Mesenchymal stem cell (in vitro differentiated cells and primary cell): ENCODE data around the gene CD6.
"Not testable (repeated sequence)": the region's sequence is repeated elsewhere in the genome, so short reads cannot be mapped to it uniquely, and the experiment has no call there.

Source experiments
- DNase-seq: peaks from one replicate; pipeline ENCODE4 v3.0.0-alpha.2; 2013
- H2AFZ ChIP-seq: one replicate; pipeline ENCODE4 v1.6.1; 2013; ENCODE audit warnings: low read depth, mild to moderate bottlenecking, control low read depth, inconsistent platforms, low read length, moderate library complexity
- H2AK5ac ChIP-seq: 2 replicates; pipeline ENCODE4 v1.6.1; 2013; ENCODE audit warnings: low read length, moderate library complexity, mild to moderate bottlenecking, inconsistent platforms; ENCODE audit not compliant: severe bottlenecking
- H2BK120ac ChIP-seq: one replicate; pipeline ENCODE4 v1.6.1; 2013; ENCODE audit warnings: low read depth, mild to moderate bottlenecking, inconsistent platforms, low read length, moderate library complexity
- H2BK12ac ChIP-seq, 2 experiments: one replicate each; pipeline ENCODE4 v1.6.1; 2013; ENCODE audit warnings: inconsistent platforms in 2 of 2, low read length in 2 of 2, mild to moderate bottlenecking in 2 of 2, moderate library complexity in 2 of 2, control low read depth in 1 of 2
- H2BK15ac ChIP-seq: one replicate; pipeline ENCODE4 v1.6.1; 2013; ENCODE audit warnings: mild to moderate bottlenecking, low read depth, inconsistent platforms; ENCODE audit not compliant: poor library complexity, severe bottlenecking
- H2BK5ac ChIP-seq: 2 replicates; pipeline ENCODE4 v1.6.1; 2013; ENCODE audit warnings: low read depth, mild to moderate bottlenecking, low read length, control low read depth, inconsistent platforms; ENCODE audit not compliant: poor library complexity, severe bottlenecking
- H3K14ac ChIP-seq, 2 experiments: one replicate each; pipeline ENCODE4 v1.6.1; 2013; ENCODE audit warnings: inconsistent platforms in 2 of 2, low read length in 2 of 2, control low read depth in 1 of 2, mild to moderate bottlenecking in 1 of 2, moderate library complexity in 1 of 2
- H3K18ac ChIP-seq, 2 experiments: one replicate each; pipeline ENCODE4 v1.6.1; 2013; ENCODE audit warnings: inconsistent platforms in 2 of 2, low read length in 2 of 2, control low read depth in 1 of 2, low read depth in 1 of 2, mild to moderate bottlenecking in 1 of 2
- H3K23ac ChIP-seq, 2 experiments: one replicate each; pipeline ENCODE4 v1.6.1; 2013; ENCODE audit warnings: inconsistent platforms in 2 of 2, low read length in 2 of 2, mild to moderate bottlenecking in 2 of 2, moderate library complexity in 2 of 2, control low read depth in 1 of 2
- H3K27ac ChIP-seq: 2 replicates; pipeline ENCODE4 v1.5.1; 2013; ENCODE audit warnings: mild to moderate bottlenecking, moderate library complexity, low read length, control low read depth, inconsistent platforms; ENCODE audit not compliant: poor library complexity, severe bottlenecking
- H3K27me3 ChIP-seq, 2 experiments: 2 replicates each; pipeline versions ENCODE4 v1.6.1 to v1.7.0; 2013; ENCODE audit warnings: low read length in 2 of 2, mild to moderate bottlenecking in 2 of 2, moderate library complexity in 2 of 2, control low read depth in 1 of 2, inconsistent platforms in 1 of 2; ENCODE audit not compliant: control insufficient read depth in 1 of 2, insufficient read depth in 1 of 2
- H3K36me3 ChIP-seq, 2 experiments: 2 replicates each; pipeline versions ENCODE4 v1.6.1 to v1.7.0; 2013; ENCODE audit warnings: low read length in 2 of 2, control low read depth in 1 of 2, inconsistent platforms in 1 of 2, low read depth in 1 of 2, mild to moderate bottlenecking in 1 of 2; ENCODE audit not compliant: insufficient read depth in 2 of 2, control insufficient read depth in 1 of 2
- H3K4ac ChIP-seq, 2 experiments: one replicate each; pipeline ENCODE4 v1.6.1; 2013; ENCODE audit warnings: inconsistent platforms in 2 of 2, low read length in 2 of 2, mild to moderate bottlenecking in 2 of 2, moderate library complexity in 2 of 2, control low read depth in 1 of 2, low read depth in 1 of 2
- H3K4me1 ChIP-seq: 2 replicates; pipeline ENCODE4 v1.6.1; 2013; ENCODE audit warnings: low read depth, low read length, control low read depth; ENCODE audit not compliant: control insufficient read depth, insufficient read depth
- H3K4me2 ChIP-seq: 2 replicates; pipeline ENCODE4 v1.6.1; 2013; ENCODE audit warnings: low read length, mild to moderate bottlenecking, inconsistent platforms; ENCODE audit not compliant: poor library complexity, severe bottlenecking
- H3K4me3 ChIP-seq, 2 experiments: 2 replicates each; pipeline versions ENCODE4 v1.5.1 to v1.7.0; 2013; ENCODE audit warnings: low read length in 2 of 2, mild to moderate bottlenecking in 2 of 2, control low read depth in 1 of 2, low read depth in 1 of 2; ENCODE audit not compliant: insufficient read depth in 1 of 2
- H3K79me1 ChIP-seq: replicated peaks from 2 replicates; pipeline ENCODE4 v1.6.1; 2013; ENCODE audit warnings: mild to moderate bottlenecking, control low read depth, low read length, inconsistent platforms; ENCODE audit not compliant: poor library complexity, severe bottlenecking
- H3K9ac ChIP-seq: 2 replicates; pipeline ENCODE4 v1.7.0; 2013; ENCODE audit warnings: mild to moderate bottlenecking, low read length, moderate library complexity
- H3K9me3 ChIP-seq: 2 replicates; pipeline ENCODE4 v1.7.0; 2013; ENCODE audit warnings: mild to moderate bottlenecking, low read length; ENCODE audit not compliant: control insufficient read depth
- H4K8ac ChIP-seq: one replicate; pipeline ENCODE4 v1.6.1; 2013; ENCODE audit warnings: inconsistent platforms, mild to moderate bottlenecking, low read length, moderate library complexity
- H4K91ac ChIP-seq: one replicate; pipeline ENCODE4 v1.6.1; 2013; ENCODE audit warnings: mild to moderate bottlenecking, low read length, inconsistent platforms
- WGBS: methylation state at CpG from one replicate; pipeline ENCODE4 v1.1.7; 2013; ENCODE audit warnings: mixed read lengths; 5-methylcytosine and 5-hydroxymethylcytosine counted together

The CD6 gene

DNA sequence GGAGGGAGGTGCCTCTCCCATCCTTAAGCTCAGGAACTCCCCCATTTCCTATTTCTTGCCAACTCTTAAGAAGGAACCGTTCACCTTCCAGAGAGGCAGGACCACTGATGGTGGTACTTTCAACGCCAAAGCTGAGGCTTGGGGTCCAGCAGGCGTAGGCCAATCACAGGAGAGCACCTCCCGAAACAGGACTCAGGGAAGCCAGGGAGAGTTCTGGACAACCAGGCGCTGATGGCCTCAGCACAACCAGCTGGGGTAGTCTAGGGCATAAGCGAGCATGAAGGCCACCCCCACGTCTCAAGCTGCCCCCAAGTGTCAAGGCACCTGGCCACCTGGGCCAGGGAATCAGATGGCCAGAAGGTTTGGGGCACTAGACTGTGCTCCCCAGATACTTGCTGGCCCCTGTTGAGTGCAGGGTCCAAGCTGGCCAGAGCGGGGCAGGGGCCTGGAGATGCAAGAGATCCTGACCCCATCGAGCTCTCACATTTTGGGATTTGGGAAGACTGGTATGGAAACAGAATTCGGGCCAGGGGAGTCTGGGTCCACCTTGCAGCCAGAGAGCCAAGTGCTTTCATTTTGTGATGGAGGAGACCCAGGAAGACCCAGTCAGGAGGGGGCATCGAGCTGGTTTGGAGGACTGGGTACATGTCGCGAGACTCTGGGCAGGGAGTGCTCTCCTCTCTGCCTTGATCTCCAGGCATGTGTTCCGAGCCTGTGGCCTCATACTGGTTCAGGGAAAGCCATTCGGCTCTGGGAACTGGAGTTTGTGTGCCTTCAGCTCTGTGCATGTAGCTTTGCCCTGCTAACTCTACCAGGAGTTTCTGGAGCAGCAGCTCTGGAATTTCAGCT is 926 bp downstream of the CD6 start:
- peaks cover 16 to 27% of the 10 kb centered on the region in 2 experiments for H3K27me3 ChIP-seq
- H3K4me1 ChIP-seq, result peaks cover 1% of the 10 kb centered on the region
- DNase-seq, result no peak
- H2BK5ac ChIP-seq, result no peak overlapping the region
- no peak overlapping the region for H2BK120ac ChIP-seq
- no peak overlapping the region for H3K9ac ChIP-seq
- H3K23ac ChIP-seq, result no peak overlapping the region
- peaks cover 4% of the 10 kb centered on the region for H3K9me3 ChIP-seq
- no peaks in the 10 kb centered on the region for H3K79me1 ChIP-seq
- no peak overlapping the region for H3K4ac ChIP-seq
- no peak overlapping the region for H2AK5ac ChIP-seq
- no peak overlapping the region for H2BK12ac ChIP-seq
- H4K91ac ChIP-seq, result no peak overlapping the region
- H3K4me2 ChIP-seq, result no peak overlapping the region
- no peak overlapping the region for H2AFZ ChIP-seq
- no peak overlapping the region for H3K14ac ChIP-seq
- no peak overlapping the region for H3K18ac ChIP-seq
- H3K36me3 ChIP-seq, result no peaks in the 10 kb centered on the region
- 84% methylated on average over 15 of the region's 15 CpGs for WGBS
- no peak overlapping the region for H3K27ac ChIP-seq
- no peak overlapping the region for H3K4me3 ChIP-seq
- no peak overlapping the region for H4K8ac ChIP-seq
- H2BK15ac ChIP-seq, result no peak overlapping the region

DNA sequence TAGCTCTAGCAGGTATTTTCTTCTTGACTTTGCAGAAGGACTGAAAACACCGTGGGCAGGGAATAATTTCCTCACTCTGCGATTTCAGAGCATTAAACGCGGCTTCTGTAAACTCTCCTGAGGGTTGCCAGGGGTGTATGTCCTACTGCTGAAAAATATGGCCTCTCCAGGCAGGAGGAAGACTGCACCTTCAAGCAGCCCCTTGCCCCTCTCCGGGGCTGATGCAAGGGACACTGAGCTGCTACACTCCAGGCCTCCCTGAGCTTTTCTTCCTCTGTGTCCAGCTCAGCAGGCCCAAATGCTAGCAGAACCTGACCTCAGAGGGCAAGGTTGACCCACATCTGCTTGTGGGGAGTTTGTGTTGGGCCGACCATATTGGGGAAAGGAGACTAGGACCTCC is 2.2 kb downstream of the CD6 start:
- Histone ChIP-seq H3K4ac (no peak overlapping the region), H4K91ac (no peak overlapping the region), H3K27me3 (peaks cover 24 to 34% of the 10 kb centered on the region in 2 experiments), H2AK5ac (no peak overlapping the region), H3K9ac (no peak overlapping the region), H2BK12ac (no peak overlapping the region), H3K18ac (no peak overlapping the region), H3K9me3 (no peaks in the 10 kb centered on the region), H3K4me1 (peaks cover 1% of the 10 kb centered on the region), H3K36me3 (no peaks in the 10 kb centered on the region), H2BK15ac (no peak overlapping the region), H3K79me1 (no peaks in the 10 kb centered on the region), H2AFZ (no peak overlapping the region), H2BK120ac (no peak overlapping the region), H3K4me2 (no peak overlapping the region), H2BK5ac (no peak overlapping the region), H3K27ac (no peak overlapping the region), H4K8ac (no peak overlapping the region), H3K14ac (no peak overlapping the region), H3K4me3 (no peak overlapping the region), H3K23ac (no peak overlapping the region)
- WGBS, result 87% methylated on average over 6 of the region's 6 CpGs
- DNase-seq, result no peak

GRCh38 chr11:60974316-60974715 is 2.8 kb downstream of the CD6 start:
- not testable (repeated sequence) for H3K14ac ChIP-seq, H3K27ac ChIP-seq, H2BK5ac ChIP-seq, H3K18ac ChIP-seq, H2AK5ac ChIP-seq, H3K4me2 ChIP-seq, H3K9ac ChIP-seq, DNase-seq, H2AFZ ChIP-seq, H3K4ac ChIP-seq, H3K23ac ChIP-seq, H3K9me3 ChIP-seq, H3K4me1 ChIP-seq, H3K36me3 ChIP-seq, H2BK15ac ChIP-seq, H3K79me1 ChIP-seq, H2BK12ac ChIP-seq, H3K4me3 ChIP-seq, H4K91ac ChIP-seq, H2BK120ac ChIP-seq, H4K8ac ChIP-seq
- 87% methylated on average over 10 of the region's 13 CpGs for WGBS
- H3K27me3 ChIP-seq, result peaks cover 29 to 40% of the 10 kb centered on the region in 2 experiments

DNA sequence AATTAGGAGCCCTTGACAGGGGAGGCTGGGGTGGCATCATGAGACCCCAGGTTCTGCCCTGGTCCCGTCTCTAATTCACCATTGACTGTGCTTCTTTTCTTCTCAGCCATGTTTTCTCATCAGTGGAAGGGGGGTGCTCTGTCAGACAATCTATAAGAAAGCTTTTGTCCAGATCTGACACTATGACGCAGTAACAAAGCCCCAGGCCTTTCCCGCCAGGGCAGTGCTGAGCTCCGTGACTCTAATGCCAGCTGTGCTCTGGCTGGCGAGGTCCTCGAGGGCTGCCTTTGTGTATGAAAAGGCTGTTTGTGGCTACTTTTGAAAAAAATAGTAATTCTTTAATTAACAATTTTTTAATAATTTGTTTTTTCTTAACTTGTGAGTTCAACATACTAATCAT is 3.2 kb downstream of the CD6 start:
- H2AFZ ChIP-seq, result no peak overlapping the region
- H4K8ac ChIP-seq, result no peak overlapping the region

More for the DNA sequence above, 3.2 kb downstream of the CD6 start:
- Histone ChIP-seq H2AK5ac (no peak overlapping the region), H2BK5ac (no peak overlapping the region), H3K18ac (no peak overlapping the region), H3K79me1 (no peaks in the 10 kb centered on the region), H3K9ac (no peak overlapping the region), H4K91ac (no peak overlapping the region), H3K27me3 (peaks cover 29 to 42% of the 10 kb centered on the region in 2 experiments), H2BK120ac (no peak overlapping the region), H3K36me3 (no peaks in the 10 kb centered on the region), H3K14ac (no peak overlapping the region), H2BK12ac (no peak overlapping the region), H3K4me3 (no peak overlapping the region), H3K4me1 (peaks cover 1% of the 10 kb centered on the region), H2BK15ac (no peak overlapping the region), H3K27ac (no peak overlapping the region), H3K9me3 (no peaks in the 10 kb centered on the region), H3K4ac (no peak overlapping the region), H3K23ac (no peak overlapping the region), H3K4me2 (no peak overlapping the region)
- DNase-seq, result no peak
- 95% methylated on average over 3 of the region's 6 CpGs for WGBS
